Smooth muscle cell (in vitro differentiated cells): ENCODE data around the gene TSPAN14. TPM values are rescaled to one million over a fixed set of nuclear protein-coding genes. Genes with fewer than 3 reads are reported as not detected.

Experiments
- DNase-seq: peaks from one replicate; lab custom pipeline; 2025; ENCODE audit not compliant: unreplicated experiment; lab: John Stamatoyannopoulos, UW
- H2AFZ ChIP-seq: fragments of 200-600 bp; sonication (generic); 2 replicates; pipeline ENCODE4 v1.6.0; 2016; ENCODE audit warnings: antibody characterized with exemption, low read depth, mild to moderate bottlenecking
- H3F3A ChIP-seq: fragments of 200-600 bp; sonication (generic); 2 replicates; pipeline ENCODE4 v1.6.0; 2017; ENCODE audit warnings: antibody characterized with exemption, low read depth
- H3K27ac ChIP-seq: fragments of 200-600 bp; sonication (generic); 2 replicates; pipeline ENCODE4 v1.5.1; 2016; ENCODE audit warnings: low read depth, mild to moderate bottlenecking
- H3K27me3 ChIP-seq: fragments of 200-600 bp; sonication (generic); 2 replicates; pipeline ENCODE4 v1.6.1; 2016; ENCODE audit warnings: low read depth, mild to moderate bottlenecking
- H3K36me3 ChIP-seq: fragments of 200-600 bp; sonication (generic); 2 replicates; pipeline ENCODE4 v1.5.1; 2016; ENCODE audit warnings: low read depth
- H3K4me1 ChIP-seq: fragments of 200-600 bp; sonication (generic); 2 replicates; pipeline ENCODE4 v1.5.1; 2016; ENCODE audit warnings: low read depth
- H3K4me2 ChIP-seq: fragments of 200-600 bp; sonication (generic); 2 replicates; pipeline ENCODE4 v1.6.0; 2016; ENCODE audit warnings: mild to moderate bottlenecking
- H3K4me3 ChIP-seq: fragments of 200-600 bp; sonication (generic); 2 replicates; pipeline ENCODE4 v1.5.1; 2016; ENCODE audit warnings: mild to moderate bottlenecking
- H3K79me2 ChIP-seq: fragments of 200-600 bp; sonication (generic); 2 replicates; pipeline ENCODE4 v1.6.0; 2016; ENCODE audit warnings: low read depth, mild to moderate bottlenecking
- H3K9ac ChIP-seq: fragments of 200-600 bp; sonication (generic); 2 replicates; pipeline ENCODE4 v1.6.0; 2016; ENCODE audit warnings: low read depth
- H3K9me3 ChIP-seq: fragments of 200-600 bp; sonication (generic); replicated peaks from 2 replicates; pipeline ENCODE4 v1.5.1; 2016; ENCODE audit warnings: low read depth
- H4K20me1 ChIP-seq: fragments of 200-600 bp; sonication (generic); 2 replicates; pipeline ENCODE4 v1.6.0; 2016; ENCODE audit warnings: low read depth
- CTCF ChIP-seq: fragments of 200-600 bp; sonication (generic); IDR thresholded peaks from 2 replicates; pipeline ENCODE4 v1.5.1; 2017; ENCODE audit warnings: borderline replicate concordance, mild to moderate bottlenecking, antibody characterized with exemption; ENCODE audit not compliant: insufficient read depth, poor library complexity, severe bottlenecking
- WGBS: methylation state at CpG from one replicate; pipeline ENCODE4 v1.1.7; 2016; ENCODE audit warnings: low lambda C conversion rate; 5-methylcytosine and 5-hydroxymethylcytosine counted together
- polyA plus RNA-seq: library from polyadenylated mRNA; unstranded; fragments of >200 nt; fragmentation: Nextera tagmentation; extraction: Ambion mirVana; gene quantifications from 2 replicates; pipeline ENCODE4 v1.2.1, GENCODE V29; 2016
- total RNA-seq: library from RNA; depleted of rRNA; stranded (reverse); fragments of >200 nt; gene quantifications from 2 replicates; pipeline ENCODE4 v1.2.3, GENCODE V29; 2014

TSPAN14 gene
- total and polyA plus RNA-seq, 2 experiments from 2014 or later, result 42.7 to 46.3 TPM

- H3K27ac ChIP-seq, result peak overlapping the region; percentile 68
- H2AFZ ChIP-seq, result peak overlapping the region; percentile 8
- WGBS, result 12% methylated on average over 3 of the region's 3 CpGs
- peak overlapping the region; percentile 15 for H3K4me2 ChIP-seq
- TF ChIP-seq CTCF, result no peak
- DNase-seq, result no peak
- no peaks in the 10 kb centered on the region for H3K36me3 ChIP-seq
- H3K4me1 ChIP-seq, result peaks cover 12% of the 10 kb centered on the region
- no peaks in the 10 kb centered on the region for H3K27me3 ChIP-seq
- no peaks in the 10 kb centered on the region for H4K20me1 ChIP-seq
- H3F3A ChIP-seq, result peaks cover 13% of the 10 kb centered on the region
- no peak overlapping the region for H3K4me3 ChIP-seq
- H3K9me3 ChIP-seq, result no peaks in the 10 kb centered on the region
- no peak overlapping the region for H3K9ac ChIP-seq
- H3K79me2 ChIP-seq, result no peaks in the 10 kb centered on the region
These were observed 11.2 kb upstream of the TSPAN14 start for GRCh38 chr10:80442879-80443278.

GRCh38 chr10:80443531-80443974, 10.6 kb upstream of the TSPAN14 start:
- H3K36me3 ChIP-seq, result no peaks in the 10 kb centered on the region
- no peaks in the 10 kb centered on the region for H3K79me2 ChIP-seq
- H3K27me3 ChIP-seq, result no peaks in the 10 kb centered on the region
- no peak overlapping the region for H3K4me2 ChIP-seq
- H3K4me1 ChIP-seq, result peaks cover 12% of the 10 kb centered on the region
- no peaks in the 10 kb centered on the region for H3K9me3 ChIP-seq
- H3K9ac ChIP-seq, result no peak overlapping the region
- no peak overlapping the region for H2AFZ ChIP-seq
- no peaks in the 10 kb centered on the region for H4K20me1 ChIP-seq
- 64% methylated on average over 6 of the region's 6 CpGs for WGBS
- peak; percentile 28 for TF ChIP-seq CTCF
- peaks cover 13% of the 10 kb centered on the region for H3F3A ChIP-seq
- H3K4me3 ChIP-seq, result no peak overlapping the region
- no peak for DNase-seq
- peak overlapping the region; percentile 68 for H3K27ac ChIP-seq

- no peak for TF ChIP-seq CTCF
- Histone ChIP-seq H4K20me1 (no peaks in the 10 kb centered on the region), H3F3A (peaks cover 13% of the 10 kb centered on the region), H3K4me1 (peaks cover 12% of the 10 kb centered on the region), H3K36me3 (no peaks in the 10 kb centered on the region), H3K4me3 (no peak overlapping the region), H2AFZ (peak overlapping the region; percentile 26), H3K27ac (no peak overlapping the region), H3K9ac (no peak overlapping the region), H3K9me3 (no peaks in the 10 kb centered on the region), H3K4me2 (peak overlapping the region; percentile 2), H3K27me3 (no peaks in the 10 kb centered on the region), H3K79me2 (no peaks in the 10 kb centered on the region)
- no peak for DNase-seq
- 65% methylated on average over 2 of the region's 2 CpGs for WGBS
These were observed 10.0 kb upstream of the TSPAN14 start for GRCh38 chr10:80444124-80444523.

- Histone ChIP-seq H3K4me1 (peaks cover 12% of the 10 kb centered on the region), H3F3A (peaks cover 13% of the 10 kb centered on the region), H3K27ac (no peak overlapping the region), H3K79me2 (no peaks in the 10 kb centered on the region), H3K4me3 (no peak overlapping the region), H3K9ac (no peak overlapping the region), H3K4me2 (peak overlapping the region; percentile 2), H3K36me3 (no peaks in the 10 kb centered on the region), H3K9me3 (no peaks in the 10 kb centered on the region), H4K20me1 (no peaks in the 10 kb centered on the region), H3K27me3 (no peaks in the 10 kb centered on the region), H2AFZ (peak overlapping the region; percentile 26)
- WGBS, result 32% methylated on average over 10 of the region's 11 CpGs
- TF ChIP-seq CTCF, result peak; percentile 43
- DNase-seq, result no peak
These were observed 9.3 kb upstream of the TSPAN14 start for GRCh38 chr10:80444646-80445319.
